Measurements from ENCODE around the gene ARSA.
"Not testable (repeated sequence)": the region's sequence is repeated elsewhere in the genome, so short reads cannot be mapped to it uniquely, and the experiment has no call there.

The ARSA gene

GRCh38 chr22:50670914-50671538, 43.1 kb upstream of the ARSA start:
- no peak for TF ChIP-seq CTCF (IDR thresholded peaks at IDR 0.05; ENCODE audit: insufficient read depth, low read length, missing control alignments)
- POLR2A ChIA-PET, result no interaction called here
- no peak overlapping the region for H3K4me3 ChIP-seq (ENCODE audit: low read depth, low read length)
- DNase-seq (ENCODE audit: low read depth, low spot score), result no peak
- CTCF ChIA-PET, result interaction anchor here (1.2 to 1.4 kb wide), 2 partner anchors 26 to 29 kb away, joined by 4 read pairs; no protein-coding TSS in a partner anchor

- TF ChIP-seq CTCF (IDR thresholded peaks at IDR 0.05; ENCODE audit: insufficient read depth, low read length, missing control alignments), result no peak
- CTCF ChIA-PET, result interaction anchor here (0.8 to 1.8 kb wide), 3 partner anchors 24 to 28 kb away, joined by 3 to 4 read pairs (median 4); no protein-coding TSS in a partner anchor
- POLR2A ChIA-PET, result no interaction called here
- DNase-seq (ENCODE audit: low read depth, low spot score), result no peak
- no peak overlapping the region for H3K4me3 ChIP-seq (ENCODE audit: low read depth, low read length)
These were observed 42.6 kb upstream of the ARSA start for GRCh38 chr22:50670513-50670912.

GRCh38 chr22:50665738-50666137, 37.8 kb upstream of the ARSA start:
- H3K4me3 ChIP-seq (ENCODE audit: low read depth, low read length), result no peak overlapping the region
- DNase-seq (ENCODE audit: low read depth, low spot score), result no peak
- ChIA-PET POLR2A (interaction anchor here (0.6 kb wide), 1 partner anchor 44 kb away, joined by 3 read pairs; no protein-coding TSS in a partner anchor), CTCF (no interaction called here)
- TF ChIP-seq CTCF (IDR thresholded peaks at IDR 0.05; ENCODE audit: insufficient read depth, low read length, missing control alignments), result no peak

GRCh38 chr22:50665212-50665611, 37.3 kb upstream of the ARSA start:
- H3K4me3 ChIP-seq (ENCODE audit: low read depth, low read length), result no peak overlapping the region
- no peak for DNase-seq (ENCODE audit: low read depth, low spot score)
- POLR2A ChIA-PET, result no interaction called here
- no peak for TF ChIP-seq CTCF (IDR thresholded peaks at IDR 0.05; ENCODE audit: insufficient read depth, low read length, missing control alignments)
- CTCF ChIA-PET, result no interaction called here

- no peak for TF ChIP-seq CTCF (IDR thresholded peaks at IDR 0.05; ENCODE audit: insufficient read depth, low read length, missing control alignments)
- CTCF ChIA-PET, result interaction anchor here (1.0 kb wide), 1 partner anchor 8 kb away, joined by 3 read pairs; no protein-coding TSS in a partner anchor
- no peak for DNase-seq (ENCODE audit: low read depth, low spot score)
- POLR2A ChIA-PET, result no interaction called here
- H3K4me3 ChIP-seq (ENCODE audit: low read depth, low read length), result no peak overlapping the region
These were observed 32.4 kb upstream of the ARSA start for GRCh38 chr22:50660306-50660705.

GRCh38 chr22:50659711-50660110, 31.8 kb upstream of the ARSA start:
- CTCF ChIA-PET; DNase-seq (ENCODE audit: low read depth, low spot score); H3K4me3 ChIP-seq (ENCODE audit: low read depth, low read length); POLR2A ChIA-PET: not testable (repeated sequence)

- ChIA-PET POLR2A (no interaction called here), CTCF (interaction anchor here (0.8 to 1.5 kb wide), 2 partner anchors 12 to 30 kb away, joined by 3 read pairs; no protein-coding TSS in a partner anchor)
- no peak for DNase-seq (ENCODE audit: low read depth, low spot score)
- no peak overlapping the region for H3K4me3 ChIP-seq (ENCODE audit: low read depth, low read length)
- no peak for TF ChIP-seq CTCF (IDR thresholded peaks at IDR 0.05; ENCODE audit: insufficient read depth, low read length, missing control alignments)
These were observed 30.0 kb upstream of the ARSA start for GRCh38 chr22:50657925-50658324.

All from AG04449 (cell line).